ENCODE data around the gene HOXC6. TPM values are rescaled to one million over a fixed set of nuclear protein-coding genes. Genes with fewer than 3 reads are reported as not detected.

Gene HOXC6
- total RNA-seq, 1 experiment from 2014 or later: not detected

DNA sequence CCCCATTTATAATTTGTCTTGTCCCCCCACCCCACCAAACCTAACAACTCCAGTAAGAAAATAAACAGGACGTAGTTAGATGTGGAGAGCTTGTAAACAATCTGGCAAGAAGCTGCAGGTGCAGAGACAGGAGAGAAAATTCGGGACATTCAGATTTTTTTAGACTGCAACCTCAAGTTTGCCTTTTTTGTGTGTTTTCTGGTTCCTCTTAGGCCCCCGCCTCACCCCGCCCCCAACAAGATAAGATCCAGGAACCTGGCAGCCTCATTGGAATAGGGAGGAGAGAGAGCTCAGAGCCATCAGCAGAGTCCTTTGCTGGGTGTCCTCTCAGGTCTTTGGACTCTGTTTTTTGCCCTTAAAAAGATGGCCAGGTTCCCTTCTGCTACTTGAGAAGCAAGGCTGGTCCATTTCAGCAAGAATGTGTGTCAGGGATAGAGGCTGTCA is 40.4 kb upstream of the HOXC6 start (continued):
- TF ChIP-seq, protein P1, sequence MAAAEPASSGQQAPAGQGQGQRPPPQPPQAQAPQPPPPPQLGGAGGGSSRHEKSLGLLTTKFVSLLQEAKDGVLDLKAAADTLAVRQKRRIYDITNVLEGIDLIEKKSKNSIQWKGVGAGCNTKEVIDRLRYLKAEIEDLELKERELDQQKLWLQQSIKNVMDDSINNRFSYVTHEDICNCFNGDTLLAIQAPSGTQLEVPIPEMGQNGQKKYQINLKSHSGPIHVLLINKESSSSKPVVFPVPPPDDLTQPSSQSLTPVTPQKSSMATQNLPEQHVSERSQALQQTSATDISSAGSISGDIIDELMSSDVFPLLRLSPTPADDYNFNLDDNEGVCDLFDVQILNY (CRISPR knock-in tag; IDR thresholded peaks at IDR 0.05): no peak
- TF ChIP-seq SMAD3 (CRISPR knock-in tag; IDR thresholded peaks at IDR 0.05; ENCODE audit: borderline replicate concordance): no peak
- TF ChIP-seq KAT7 (CRISPR knock-in tag; IDR thresholded peaks at IDR 0.05; ENCODE audit: borderline replicate concordance): no peak
- TF ChIP-seq, protein P2, sequence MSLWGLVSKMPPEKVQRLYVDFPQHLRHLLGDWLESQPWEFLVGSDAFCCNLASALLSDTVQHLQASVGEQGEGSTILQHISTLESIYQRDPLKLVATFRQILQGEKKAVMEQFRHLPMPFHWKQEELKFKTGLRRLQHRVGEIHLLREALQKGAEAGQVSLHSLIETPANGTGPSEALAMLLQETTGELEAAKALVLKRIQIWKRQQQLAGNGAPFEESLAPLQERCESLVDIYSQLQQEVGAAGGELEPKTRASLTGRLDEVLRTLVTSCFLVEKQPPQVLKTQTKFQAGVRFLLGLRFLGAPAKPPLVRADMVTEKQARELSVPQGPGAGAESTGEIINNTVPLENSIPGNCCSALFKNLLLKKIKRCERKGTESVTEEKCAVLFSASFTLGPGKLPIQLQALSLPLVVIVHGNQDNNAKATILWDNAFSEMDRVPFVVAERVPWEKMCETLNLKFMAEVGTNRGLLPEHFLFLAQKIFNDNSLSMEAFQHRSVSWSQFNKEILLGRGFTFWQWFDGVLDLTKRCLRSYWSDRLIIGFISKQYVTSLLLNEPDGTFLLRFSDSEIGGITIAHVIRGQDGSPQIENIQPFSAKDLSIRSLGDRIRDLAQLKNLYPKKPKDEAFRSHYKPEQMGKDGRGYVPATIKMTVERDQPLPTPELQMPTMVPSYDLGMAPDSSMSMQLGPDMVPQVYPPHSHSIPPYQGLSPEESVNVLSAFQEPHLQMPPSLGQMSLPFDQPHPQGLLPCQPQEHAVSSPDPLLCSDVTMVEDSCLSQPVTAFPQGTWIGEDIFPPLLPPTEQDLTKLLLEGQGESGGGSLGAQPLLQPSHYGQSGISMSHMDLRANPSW (CRISPR knock-in tag; conservative IDR thresholded peaks at IDR 0.05; ENCODE audit: low read depth): no peak
- no peak for TF ChIP-seq MYBL2 (CRISPR knock-in tag; IDR thresholded peaks at IDR 0.05)
- no peak for TF ChIP-seq NR1H2 (CRISPR knock-in tag; IDR thresholded peaks at IDR 0.05)
- TF ChIP-seq, protein P3, sequence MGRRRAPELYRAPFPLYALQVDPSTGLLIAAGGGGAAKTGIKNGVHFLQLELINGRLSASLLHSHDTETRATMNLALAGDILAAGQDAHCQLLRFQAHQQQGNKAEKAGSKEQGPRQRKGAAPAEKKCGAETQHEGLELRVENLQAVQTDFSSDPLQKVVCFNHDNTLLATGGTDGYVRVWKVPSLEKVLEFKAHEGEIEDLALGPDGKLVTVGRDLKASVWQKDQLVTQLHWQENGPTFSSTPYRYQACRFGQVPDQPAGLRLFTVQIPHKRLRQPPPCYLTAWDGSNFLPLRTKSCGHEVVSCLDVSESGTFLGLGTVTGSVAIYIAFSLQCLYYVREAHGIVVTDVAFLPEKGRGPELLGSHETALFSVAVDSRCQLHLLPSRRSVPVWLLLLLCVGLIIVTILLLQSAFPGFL (CRISPR knock-in tag; IDR thresholded peaks at IDR 0.05; ENCODE audit: borderline replicate concordance): no peak
- no peak for TF ChIP-seq TEAD4 (CRISPR knock-in tag; IDR thresholded peaks at IDR 0.05)
- TF ChIP-seq NFYB (CRISPR knock-in tag; conservative IDR thresholded peaks at IDR 0.05; ENCODE audit: low read depth): no peak
- TF ChIP-seq, protein P4, sequence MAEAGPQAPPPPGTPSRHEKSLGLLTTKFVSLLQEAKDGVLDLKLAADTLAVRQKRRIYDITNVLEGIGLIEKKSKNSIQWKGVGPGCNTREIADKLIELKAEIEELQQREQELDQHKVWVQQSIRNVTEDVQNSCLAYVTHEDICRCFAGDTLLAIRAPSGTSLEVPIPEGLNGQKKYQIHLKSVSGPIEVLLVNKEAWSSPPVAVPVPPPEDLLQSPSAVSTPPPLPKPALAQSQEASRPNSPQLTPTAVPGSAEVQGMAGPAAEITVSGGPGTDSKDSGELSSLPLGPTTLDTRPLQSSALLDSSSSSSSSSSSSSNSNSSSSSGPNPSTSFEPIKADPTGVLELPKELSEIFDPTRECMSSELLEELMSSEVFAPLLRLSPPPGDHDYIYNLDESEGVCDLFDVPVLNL (CRISPR knock-in tag; IDR thresholded peaks at IDR 0.05; ENCODE audit: borderline replicate concordance, low read depth): no peak

DNA sequence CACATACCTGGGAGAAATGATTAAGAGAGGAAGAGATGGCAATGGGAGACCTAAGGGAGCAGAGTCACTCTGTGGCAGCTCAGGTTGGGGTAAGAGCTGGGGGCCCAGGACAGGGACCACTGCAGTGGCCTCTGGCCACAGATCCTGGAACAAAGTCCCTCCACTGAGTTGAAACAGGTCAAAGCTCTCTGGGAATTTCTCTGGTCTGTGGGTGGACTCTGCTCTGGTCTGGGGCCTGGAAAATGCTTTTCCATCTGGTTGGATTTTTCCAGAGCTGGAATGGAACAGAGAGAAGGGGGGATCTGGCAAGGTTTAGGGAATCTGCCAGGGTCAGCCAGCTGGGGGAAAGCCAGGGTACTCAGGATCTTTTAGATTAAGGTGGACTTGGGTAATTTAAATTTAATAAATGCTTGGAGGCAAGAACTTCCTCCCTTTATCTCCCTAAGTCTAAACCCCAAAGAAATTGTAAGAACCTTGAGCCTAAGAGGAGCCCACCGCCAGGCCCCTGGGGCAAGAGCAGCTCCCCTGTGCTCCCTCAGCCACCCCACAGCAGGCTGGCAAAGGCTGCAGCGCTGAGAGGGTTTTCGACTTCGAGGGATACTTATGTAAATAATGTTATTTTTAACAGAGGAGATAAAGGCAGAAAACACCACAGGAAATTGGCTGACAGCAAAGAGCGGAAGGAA is 39.6 kb upstream of the HOXC6 start:
- POLR2A ChIA-PET: no interaction called here
- TF ChIP-seq, protein P5, sequence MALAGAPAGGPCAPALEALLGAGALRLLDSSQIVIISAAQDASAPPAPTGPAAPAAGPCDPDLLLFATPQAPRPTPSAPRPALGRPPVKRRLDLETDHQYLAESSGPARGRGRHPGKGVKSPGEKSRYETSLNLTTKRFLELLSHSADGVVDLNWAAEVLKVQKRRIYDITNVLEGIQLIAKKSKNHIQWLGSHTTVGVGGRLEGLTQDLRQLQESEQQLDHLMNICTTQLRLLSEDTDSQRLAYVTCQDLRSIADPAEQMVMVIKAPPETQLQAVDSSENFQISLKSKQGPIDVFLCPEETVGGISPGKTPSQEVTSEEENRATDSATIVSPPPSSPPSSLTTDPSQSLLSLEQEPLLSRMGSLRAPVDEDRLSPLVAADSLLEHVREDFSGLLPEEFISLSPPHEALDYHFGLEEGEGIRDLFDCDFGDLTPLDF (CRISPR knock-in tag; IDR thresholded peaks at IDR 0.05): no peak
- TF ChIP-seq, protein P6, sequence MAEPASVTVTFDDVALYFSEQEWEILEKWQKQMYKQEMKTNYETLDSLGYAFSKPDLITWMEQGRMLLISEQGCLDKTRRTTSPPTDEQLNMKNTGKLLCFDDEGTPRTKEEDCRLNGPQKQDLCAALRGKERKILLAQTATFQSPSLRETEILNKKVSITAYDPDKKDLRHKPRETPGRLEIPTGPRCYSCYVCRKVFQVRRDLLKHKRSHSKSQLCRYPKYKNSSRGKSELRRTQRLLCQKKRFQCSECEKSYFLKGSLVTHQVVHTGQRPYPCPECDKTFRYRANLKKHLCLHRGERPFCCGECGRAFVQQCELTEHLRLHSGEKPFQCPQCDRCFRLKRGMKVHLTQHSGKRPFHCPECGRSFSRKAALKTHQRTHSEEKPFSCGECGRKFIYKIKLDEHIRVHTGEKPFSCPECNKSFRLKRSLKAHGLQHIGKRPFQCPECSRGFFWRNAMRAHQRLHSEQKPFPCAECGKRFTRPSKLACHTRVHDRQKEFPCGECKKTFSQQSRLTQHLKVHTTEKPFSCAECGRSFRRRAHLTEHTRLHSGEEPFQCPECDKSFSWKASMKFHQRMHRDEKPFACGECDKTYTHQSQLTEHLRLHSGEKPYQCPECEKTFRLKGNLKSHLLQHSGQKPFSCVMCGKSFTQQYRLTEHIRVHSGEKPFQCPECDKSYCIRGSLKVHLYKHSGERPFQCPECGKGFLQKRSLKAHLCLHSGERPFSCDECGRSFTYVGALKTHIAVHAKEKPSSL (CRISPR knock-in tag; conservative IDR thresholded peaks at IDR 0.05): no peak
- TF ChIP-seq, protein P7, sequence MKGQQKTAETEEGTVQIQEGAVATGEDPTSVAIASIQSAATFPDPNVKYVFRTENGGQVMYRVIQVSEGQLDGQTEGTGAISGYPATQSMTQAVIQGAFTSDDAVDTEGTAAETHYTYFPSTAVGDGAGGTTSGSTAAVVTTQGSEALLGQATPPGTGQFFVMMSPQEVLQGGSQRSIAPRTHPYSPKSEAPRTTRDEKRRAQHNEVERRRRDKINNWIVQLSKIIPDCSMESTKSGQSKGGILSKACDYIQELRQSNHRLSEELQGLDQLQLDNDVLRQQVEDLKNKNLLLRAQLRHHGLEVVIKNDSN (CRISPR knock-in tag; IDR thresholded peaks at IDR 0.05): no peak
- TF ChIP-seq KAT7 (CRISPR knock-in tag; IDR thresholded peaks at IDR 0.05; ENCODE audit: borderline replicate concordance): no peak
- TF ChIP-seq ETV6 (CRISPR knock-in tag; IDR thresholded peaks at IDR 0.05): no peak
- no peak for TF ChIP-seq ZNF232 (CRISPR knock-in tag; IDR thresholded peaks at IDR 0.05)
- TF ChIP-seq SMAD3 (CRISPR knock-in tag; IDR thresholded peaks at IDR 0.05; ENCODE audit: borderline replicate concordance): no peak
- H3K4me1 Mint-ChIP-seq: peaks cover 34% of the 10 kb centered on the region
- no peak overlapping the region for H3K4me3 Mint-ChIP-seq
- no peaks in the 10 kb centered on the region for H3K9me3 Mint-ChIP-seq
- H3K27me3 Mint-ChIP-seq (ENCODE audit: low read depth): peaks cover 100% of the 10 kb centered on the region
- H3K27ac Mint-ChIP-seq: no peak overlapping the region
- no peak for ATAC-seq
- CTCF ChIA-PET: interaction anchor here (0.5 to 5.1 kb wide), 10 partner anchors 12 to 335 kb away, joined by 3 to 36 read pairs (median 4); partner anchors contain the start of genes HOXC11, HOXC5, HOXC8 and HOXC9
- no peaks in the 10 kb centered on the region for H3K36me3 Mint-ChIP-seq
- DNase-seq (ENCODE audit: low spot score): no peak

Data from WTC11 (cell line).